MCF 10A (cell line): ENCODE results near the gene COL25A1. TPM values are rescaled to one million over a fixed set of nuclear protein-coding genes. Genes with fewer than 3 reads are reported as not detected.

Source experiments
- BruUV-seq: library from RNA; stranded (reverse); fragments of 400-500 nt; replicated peaks from 2 replicates; lab custom pipeline; 2021; lab: Mats Ljungman, UMichigan
- CTCF ChIA-PET: fragments of 300-600 bp; sonication (Branson Sonifier 250); formaldehyde crosslinking; extraction: SDS; loops from one replicate; lab custom pipeline; 2021; ENCODE audit warnings: antibody characterized with exemption, inconsistent platforms; lab: Yijun Ruan, JAX
- POLR2A ChIA-PET: fragments of 300-600, 350-650 bp; sonication (Branson Sonifier 250); formaldehyde crosslinking; extraction: SDS; loops from one replicate; lab custom pipeline; 2020; ENCODE audit warnings: antibody characterized with exemption, inconsistent platforms; lab: Yijun Ruan, JAX
- DNase-seq: peaks from one replicate; pipeline ENCODE4 v3.0.0-alpha.2; 2018; ENCODE audit not compliant: unreplicated experiment
- H3K27ac Mint-ChIP-seq: one replicate; pipeline ENCODE4 v1.8.0; 2022; ENCODE audit warnings: mild to moderate bottlenecking, low read depth, mixed read lengths; ENCODE audit not compliant: unreplicated experiment
- H3K27me3 Mint-ChIP-seq: one replicate; pipeline ENCODE4 v1.8.0; 2022; ENCODE audit warnings: mixed read lengths; ENCODE audit not compliant: insufficient read depth, unreplicated experiment
- H3K36me3 Mint-ChIP-seq: one replicate; pipeline ENCODE4 v1.8.0; 2022; ENCODE audit warnings: mild to moderate bottlenecking, moderate library complexity, mixed read lengths; ENCODE audit not compliant: insufficient read depth, unreplicated experiment
- H3K4me1 Mint-ChIP-seq: one replicate; pipeline ENCODE4 v1.8.0; 2022; ENCODE audit warnings: mixed read lengths; ENCODE audit not compliant: insufficient read depth, unreplicated experiment
- H3K4me3 Mint-ChIP-seq: one replicate; pipeline ENCODE4 v1.8.0; 2022; ENCODE audit warnings: mild to moderate bottlenecking, moderate library complexity, mixed read lengths; ENCODE audit not compliant: unreplicated experiment
- H3K9me3 Mint-ChIP-seq: one replicate; pipeline ENCODE4 v1.8.0; 2022; ENCODE audit warnings: mixed read lengths; ENCODE audit not compliant: unreplicated experiment
- intact Hi-C: fragments of 100-400 bp; cut with micrococcal nuclease; formaldehyde crosslinking; loops from 2 replicates; pipeline ENCODE4 v1.14.1; 2022
- total RNA-seq: library from RNA; stranded (reverse); gene quantifications from 2 replicates; pipeline ENCODE4 v1.2.3, GENCODE V29; 2022
- TF ChIP-seq, protein P1 (sequence below): fragments of 200-600 bp; IDR thresholded peaks from one replicate; pipeline ENCODE4 v1.8.0; 2022; ENCODE audit warnings: antibody characterized with exemption, mild to moderate bottlenecking; ENCODE audit not compliant: unreplicated experiment

The COL25A1 gene
- total RNA-seq, 1 experiment from 2014 or later = not detected

DNA sequence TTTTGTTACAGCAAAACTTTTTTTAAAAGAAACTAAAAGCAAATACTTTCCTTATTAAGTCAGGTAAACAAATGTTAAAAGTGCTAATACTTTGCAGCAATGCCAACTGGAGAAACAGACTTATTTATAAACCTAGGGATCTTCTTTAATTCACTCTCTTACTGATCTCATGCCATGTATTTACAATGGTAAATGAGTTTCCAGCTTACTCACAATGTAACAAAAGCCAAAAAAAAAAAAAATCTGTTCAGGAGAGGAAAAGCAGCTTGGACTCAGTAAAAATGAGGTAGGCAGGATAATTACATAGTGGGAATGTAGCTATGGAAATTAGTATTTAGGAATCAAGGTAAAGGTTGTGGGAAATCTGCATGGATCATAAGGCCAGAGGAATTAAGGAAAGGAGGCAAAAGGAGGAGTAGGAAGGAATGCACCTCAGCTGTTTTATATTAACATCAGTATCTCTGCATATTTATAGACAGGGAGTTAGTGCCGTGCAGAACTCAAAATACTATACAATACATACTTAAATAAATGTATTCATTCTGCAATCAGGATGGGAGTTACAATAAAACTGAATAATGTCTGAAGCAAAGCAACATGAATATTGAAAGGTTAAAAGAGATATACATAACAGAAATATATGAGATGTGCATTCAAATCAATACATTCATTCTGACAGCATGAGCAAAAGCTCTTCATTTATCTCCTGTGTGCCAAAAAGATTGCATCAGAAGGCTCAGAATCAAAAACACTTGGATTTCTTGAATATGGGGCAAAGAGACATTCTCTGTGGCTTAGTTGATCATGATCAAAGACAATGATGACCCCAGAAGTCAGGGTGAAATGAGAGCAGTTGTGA is 481.7 kb downstream of the COL25A1 start:
- CTCF ChIA-PET = interaction anchor here (0.6 to 2.7 kb wide), 5 partner anchors 9 to 318 kb away, joined by 3 to 11 read pairs (median 3); no protein-coding TSS in a partner anchor
- Mint-ChIP-seq H3K36me3 (no peaks in the 10 kb centered on the region), H3K27ac (no peak overlapping the region)

DNA sequence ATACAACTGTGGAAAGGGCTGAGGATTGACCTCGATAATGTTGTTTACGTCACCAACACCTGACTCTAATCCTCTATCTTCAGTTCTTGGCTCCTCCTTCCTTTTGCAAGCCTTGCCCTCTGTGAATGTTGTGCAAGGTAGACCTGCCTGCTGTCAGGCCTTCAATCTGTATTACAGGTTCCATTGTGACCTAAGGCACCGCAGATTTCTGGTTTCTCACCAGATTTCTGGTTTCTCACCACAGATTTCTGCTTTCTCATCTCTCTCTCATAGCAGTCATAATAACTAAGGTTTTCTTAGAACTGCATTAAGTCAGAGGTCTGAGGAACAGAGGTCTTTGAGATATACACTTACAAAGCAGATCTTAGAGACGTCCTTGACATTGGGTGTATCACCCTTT is 488.1 kb downstream of the COL25A1 start:
- Mint-ChIP-seq H3K4me3 (no peak overlapping the region), H3K27me3 (peaks cover 11% of the 10 kb centered on the region), H3K36me3 (no peaks in the 10 kb centered on the region), H3K4me1 (peaks cover 7% of the 10 kb centered on the region), H3K27ac (no peak overlapping the region), H3K9me3 (no peaks in the 10 kb centered on the region)
- CTCF ChIA-PET = no interaction called here
- no TSS peak for BruUV-seq
- intact Hi-C loops = no loop called here
- no peak for DNase-seq
- TF ChIP-seq, protein P1, sequence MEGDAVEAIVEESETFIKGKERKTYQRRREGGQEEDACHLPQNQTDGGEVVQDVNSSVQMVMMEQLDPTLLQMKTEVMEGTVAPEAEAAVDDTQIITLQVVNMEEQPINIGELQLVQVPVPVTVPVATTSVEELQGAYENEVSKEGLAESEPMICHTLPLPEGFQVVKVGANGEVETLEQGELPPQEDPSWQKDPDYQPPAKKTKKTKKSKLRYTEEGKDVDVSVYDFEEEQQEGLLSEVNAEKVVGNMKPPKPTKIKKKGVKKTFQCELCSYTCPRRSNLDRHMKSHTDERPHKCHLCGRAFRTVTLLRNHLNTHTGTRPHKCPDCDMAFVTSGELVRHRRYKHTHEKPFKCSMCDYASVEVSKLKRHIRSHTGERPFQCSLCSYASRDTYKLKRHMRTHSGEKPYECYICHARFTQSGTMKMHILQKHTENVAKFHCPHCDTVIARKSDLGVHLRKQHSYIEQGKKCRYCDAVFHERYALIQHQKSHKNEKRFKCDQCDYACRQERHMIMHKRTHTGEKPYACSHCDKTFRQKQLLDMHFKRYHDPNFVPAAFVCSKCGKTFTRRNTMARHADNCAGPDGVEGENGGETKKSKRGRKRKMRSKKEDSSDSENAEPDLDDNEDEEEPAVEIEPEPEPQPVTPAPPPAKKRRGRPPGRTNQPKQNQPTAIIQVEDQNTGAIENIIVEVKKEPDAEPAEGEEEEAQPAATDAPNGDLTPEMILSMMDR = no peak
- POLR2A ChIA-PET = no interaction called here

More for the DNA sequence above, 481.7 kb downstream of the COL25A1 start:
- intact Hi-C loops = no loop called here
- no TSS peak for BruUV-seq
- peaks cover 13% of the 10 kb centered on the region for H3K4me1 Mint-ChIP-seq
- no peaks in the 10 kb centered on the region for H3K9me3 Mint-ChIP-seq
- TF ChIP-seq, protein P1 = no peak
- H3K27me3 Mint-ChIP-seq = peaks cover 11% of the 10 kb centered on the region
- DNase-seq = no peak
- H3K4me3 Mint-ChIP-seq = no peak overlapping the region
- POLR2A ChIA-PET = interaction anchor here (0.6 to 0.7 kb wide), 3 partner anchors 170 to 1005 kb away, joined by 3 to 4 read pairs (median 3); partner anchors contain the start of gene OSTC

DNA sequence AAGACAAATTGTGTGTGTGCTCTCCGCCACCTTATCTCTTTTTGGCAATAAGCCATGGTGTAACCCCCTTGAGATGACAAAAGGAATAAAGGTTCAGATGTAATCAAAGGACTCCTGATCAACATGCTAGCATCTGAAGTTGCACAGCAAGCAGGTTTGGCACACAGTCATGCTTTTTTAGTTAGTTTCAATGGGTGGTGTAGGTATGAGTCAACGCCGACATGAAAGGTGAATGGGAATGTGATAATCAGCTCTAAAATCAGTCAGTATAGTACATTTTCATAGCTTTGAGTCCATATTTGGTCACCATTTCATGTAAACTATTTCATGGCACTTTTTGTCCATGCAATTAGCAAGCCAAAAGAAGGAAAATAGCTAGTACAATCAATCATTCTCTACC is 489.2 kb downstream of the COL25A1 start:
- CTCF ChIA-PET = interaction anchor here (0.6 kb wide), 1 partner anchor 21 kb away, joined by 4 read pairs; no protein-coding TSS in a partner anchor
- intact Hi-C loops = no loop called here
- DNase-seq = no peak
- POLR2A ChIA-PET = no interaction called here
- TF ChIP-seq, protein P1 = no peak
- no peaks in the 10 kb centered on the region for H3K9me3 Mint-ChIP-seq
- H3K27ac Mint-ChIP-seq = no peak overlapping the region
- no peak overlapping the region for H3K4me3 Mint-ChIP-seq
- peaks cover 7% of the 10 kb centered on the region for H3K4me1 Mint-ChIP-seq
- no peaks in the 10 kb centered on the region for H3K36me3 Mint-ChIP-seq
- peaks cover 11% of the 10 kb centered on the region for H3K27me3 Mint-ChIP-seq
- BruUV-seq = no TSS peak

DNA sequence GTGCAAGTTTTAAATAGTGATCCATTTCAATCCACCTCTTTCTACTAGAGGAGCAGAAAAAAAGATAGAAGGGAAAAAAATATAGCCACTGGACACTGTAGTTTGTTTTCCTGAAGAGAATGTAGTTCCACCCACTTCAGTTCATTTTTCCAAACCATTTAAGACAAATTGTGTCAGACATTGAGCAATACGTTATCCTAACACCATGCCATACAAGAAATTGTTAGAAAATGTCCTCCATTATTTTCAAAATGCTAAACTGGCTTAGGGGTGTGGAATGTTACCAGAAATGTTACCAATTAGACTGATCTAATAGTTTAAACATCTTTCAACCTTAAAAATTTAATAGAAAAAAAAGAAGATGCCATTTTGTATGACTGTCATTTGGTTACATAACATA is 491.0 kb downstream of the COL25A1 start:
- H3K9me3 Mint-ChIP-seq = peaks cover 7% of the 10 kb centered on the region
- TF ChIP-seq, protein P1 = no peak
- peaks cover 6% of the 10 kb centered on the region for H3K27me3 Mint-ChIP-seq
- no peak overlapping the region for H3K4me3 Mint-ChIP-seq
- BruUV-seq = no TSS peak
- POLR2A ChIA-PET = no interaction called here
- no peak for DNase-seq
- CTCF ChIA-PET = no interaction called here
- peaks cover 15% of the 10 kb centered on the region for H3K4me1 Mint-ChIP-seq
- no peak overlapping the region for H3K27ac Mint-ChIP-seq
- no peaks in the 10 kb centered on the region for H3K36me3 Mint-ChIP-seq
- intact Hi-C loops = no loop called here
